MM.1S (cell line): ENCODE data around the gene ERVK3-1.

Experiments
- DNase-seq: peaks from one replicate; pipeline ENCODE4 v3.0.0-alpha.2; 2015
- H2AFZ ChIP-seq: fragments of 300-600 bp; sonication (generic); 2 replicates; pipeline ENCODE4 v1.6.0; 2016; ENCODE audit warnings: antibody characterized with exemption, low read length
- H3F3A ChIP-seq: fragments of 300-600 bp; sonication (generic); 2 replicates; pipeline ENCODE4 v1.6.1; 2016; ENCODE audit warnings: mild to moderate bottlenecking, antibody characterized with exemption, low read length, moderate library complexity, mixed read lengths; ENCODE audit not compliant: insufficient read depth
- H3K27ac ChIP-seq: fragments of 300-600 bp; sonication (generic); 2 replicates; pipeline ENCODE4 v1.5.1; 2016; ENCODE audit warnings: mild to moderate bottlenecking, low read length
- H3K27me3 ChIP-seq: fragments of 300-600 bp; sonication (generic); replicated peaks from 2 replicates; pipeline ENCODE4 v1.6.0; 2016; ENCODE audit warnings: low read length; ENCODE audit not compliant: insufficient read depth
- H3K36me3 ChIP-seq: fragments of 300-600 bp; sonication (generic); replicated peaks from 2 replicates; pipeline ENCODE4 v1.6.1; 2016; ENCODE audit warnings: mild to moderate bottlenecking, low read length, mixed read lengths; ENCODE audit not compliant: insufficient read depth
- H3K4me1 ChIP-seq: fragments of 300-600 bp; sonication (generic); 2 replicates; pipeline ENCODE4 v1.6.1; 2016; ENCODE audit warnings: low read length, mixed read lengths
- H3K4me2 ChIP-seq: fragments of 300-600 bp; sonication (generic); 2 replicates; pipeline ENCODE4 v1.6.0; 2016; ENCODE audit warnings: low read depth, low read length
- H3K4me3 ChIP-seq: fragments of 300-600 bp; sonication (generic); 2 replicates; pipeline ENCODE4 v1.5.1; 2016; ENCODE audit warnings: low read length, mixed read lengths
- H3K79me2 ChIP-seq: fragments of 300-600 bp; sonication (generic); 2 replicates; pipeline ENCODE4 v1.6.1; 2016; ENCODE audit warnings: mixed run types, low read length, mixed read lengths
- H3K9ac ChIP-seq: fragments of 300-600 bp; sonication (generic); 2 replicates; pipeline ENCODE4 v1.6.1; 2016; ENCODE audit warnings: low read length, mixed read lengths
- H3K9me2 ChIP-seq: fragments of 300-600 bp; sonication (generic); replicated peaks from 2 replicates; pipeline ENCODE4 v1.6.1; 2016; ENCODE audit warnings: mild to moderate bottlenecking, low read length, mixed read lengths; ENCODE audit not compliant: insufficient read depth
- H3K9me3 ChIP-seq: fragments of 300-600 bp; sonication (generic); replicated peaks from 2 replicates; pipeline ENCODE4 v1.6.1; 2016; ENCODE audit warnings: mild to moderate bottlenecking, low read length, mixed read lengths; ENCODE audit not compliant: insufficient read depth
- H4K20me1 ChIP-seq: fragments of 300-600 bp; sonication (generic); 2 replicates; pipeline ENCODE4 v1.6.1; 2016; ENCODE audit warnings: mild to moderate bottlenecking, low read length, moderate library complexity, mixed read lengths; ENCODE audit not compliant: insufficient read depth
- EZH2 ChIP-seq: fragments of 300-600 bp; sonication (generic); optimal IDR thresholded peaks from 2 replicates; pipeline ENCODE3; 2017; ENCODE audit warnings: low read depth, mild to moderate bottlenecking, antibody characterized with exemption, low read length, mixed read lengths
- EZH2phosphoT487 ChIP-seq: fragments of 300-600 bp; sonication (generic); IDR thresholded peaks from 2 replicates; pipeline ENCODE4 v1.6.1; 2018; ENCODE audit warnings: antibody characterized with exemption, low read length
- TF ChIP-seq, protein P1 (sequence below): fragments of 300-600 bp; sonication (generic); IDR thresholded peaks from 2 replicates; pipeline ENCODE4 v1.5.1; 2016; ENCODE audit warnings: antibody characterized with exemption, low read length, mixed read lengths

Gene ERVK3-1

DNA sequence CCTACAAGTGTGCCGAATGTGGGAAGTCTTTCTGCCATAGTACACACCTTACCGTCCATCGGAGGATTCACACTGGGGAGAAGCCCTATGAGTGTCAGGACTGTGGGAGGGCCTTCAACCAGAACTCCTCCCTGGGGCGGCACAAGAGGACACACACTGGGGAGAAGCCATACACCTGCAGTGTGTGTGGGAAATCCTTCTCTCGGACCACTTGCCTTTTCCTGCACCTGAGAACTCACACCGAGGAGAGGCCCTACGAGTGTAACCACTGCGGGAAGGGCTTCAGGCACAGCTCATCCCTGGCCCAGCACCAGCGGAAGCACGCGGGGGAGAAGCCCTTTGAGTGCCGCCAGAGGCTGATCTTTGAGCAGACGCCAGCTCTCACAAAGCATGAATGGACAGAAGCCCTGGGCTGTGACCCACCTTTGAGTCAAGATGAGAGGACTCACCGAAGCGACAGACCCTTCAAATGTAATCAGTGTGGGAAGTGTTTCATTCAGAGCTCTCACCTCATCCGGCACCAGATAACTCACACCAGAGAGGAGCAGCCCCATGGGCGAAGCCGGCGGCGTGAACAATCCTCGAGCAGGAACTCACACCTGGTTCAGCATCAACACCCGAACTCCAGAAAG, 10.3 kb upstream of the ERVK3-1 start:
- TF ChIP-seq, protein P1, sequence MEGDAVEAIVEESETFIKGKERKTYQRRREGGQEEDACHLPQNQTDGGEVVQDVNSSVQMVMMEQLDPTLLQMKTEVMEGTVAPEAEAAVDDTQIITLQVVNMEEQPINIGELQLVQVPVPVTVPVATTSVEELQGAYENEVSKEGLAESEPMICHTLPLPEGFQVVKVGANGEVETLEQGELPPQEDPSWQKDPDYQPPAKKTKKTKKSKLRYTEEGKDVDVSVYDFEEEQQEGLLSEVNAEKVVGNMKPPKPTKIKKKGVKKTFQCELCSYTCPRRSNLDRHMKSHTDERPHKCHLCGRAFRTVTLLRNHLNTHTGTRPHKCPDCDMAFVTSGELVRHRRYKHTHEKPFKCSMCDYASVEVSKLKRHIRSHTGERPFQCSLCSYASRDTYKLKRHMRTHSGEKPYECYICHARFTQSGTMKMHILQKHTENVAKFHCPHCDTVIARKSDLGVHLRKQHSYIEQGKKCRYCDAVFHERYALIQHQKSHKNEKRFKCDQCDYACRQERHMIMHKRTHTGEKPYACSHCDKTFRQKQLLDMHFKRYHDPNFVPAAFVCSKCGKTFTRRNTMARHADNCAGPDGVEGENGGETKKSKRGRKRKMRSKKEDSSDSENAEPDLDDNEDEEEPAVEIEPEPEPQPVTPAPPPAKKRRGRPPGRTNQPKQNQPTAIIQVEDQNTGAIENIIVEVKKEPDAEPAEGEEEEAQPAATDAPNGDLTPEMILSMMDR = no peak
- TF ChIP-seq EZH2phosphoT487 = no peak
- TF ChIP-seq EZH2 = no peak
- Histone ChIP-seq H3K79me2 (no peaks in the 10 kb centered on the region), H3K9me2 (no peaks in the 10 kb centered on the region), H3K9ac (no peak overlapping the region), H3F3A (no peaks in the 10 kb centered on the region), H3K27me3 (no peaks in the 10 kb centered on the region), H3K27ac (no peak overlapping the region), H3K4me1 (no peaks in the 10 kb centered on the region), H2AFZ (no peak overlapping the region), H3K4me3 (no peak overlapping the region), H3K36me3 (no peaks in the 10 kb centered on the region), H3K4me2 (no peak overlapping the region), H3K9me3 (no peaks in the 10 kb centered on the region), H4K20me1 (no peaks in the 10 kb centered on the region)
- no peak for DNase-seq

DNA sequence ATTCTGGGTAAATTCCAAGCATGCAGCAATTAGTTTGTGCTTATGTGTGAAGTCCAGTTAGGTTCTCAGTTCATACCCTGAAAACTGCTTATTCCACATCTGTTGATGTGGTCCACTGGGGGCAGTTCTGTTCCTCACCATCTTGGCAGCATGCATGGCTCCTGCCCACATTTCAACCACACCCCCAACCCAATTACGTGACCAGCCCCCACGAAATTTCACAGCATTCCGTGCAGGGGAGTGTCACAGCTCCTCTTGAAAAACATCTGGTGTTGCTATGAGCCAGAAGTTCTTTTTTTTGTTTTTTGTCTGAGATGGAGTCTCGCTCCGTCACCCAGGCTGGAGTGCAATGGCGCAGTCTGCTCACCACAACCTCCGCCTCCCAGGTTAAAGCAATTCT, 9.1 kb upstream of the ERVK3-1 start:
- H3K9me2 ChIP-seq = no peaks in the 10 kb centered on the region
- no peak overlapping the region for H3K4me2 ChIP-seq
- no peaks in the 10 kb centered on the region for H3K36me3 ChIP-seq
- H3F3A ChIP-seq = no peaks in the 10 kb centered on the region
- H3K9ac ChIP-seq = no peak overlapping the region
- no peak for DNase-seq
- H4K20me1 ChIP-seq = no peaks in the 10 kb centered on the region
- H3K79me2 ChIP-seq = no peaks in the 10 kb centered on the region
- no peak overlapping the region for H2AFZ ChIP-seq
- no peak overlapping the region for H3K27ac ChIP-seq
- H3K4me1 ChIP-seq = no peaks in the 10 kb centered on the region
- TF ChIP-seq, protein P1 = no peak
- TF ChIP-seq EZH2 (no peak), EZH2phosphoT487 (no peak)
- H3K9me3 ChIP-seq = no peaks in the 10 kb centered on the region
- no peaks in the 10 kb centered on the region for H3K27me3 ChIP-seq
- H3K4me3 ChIP-seq = no peak overlapping the region

DNA sequence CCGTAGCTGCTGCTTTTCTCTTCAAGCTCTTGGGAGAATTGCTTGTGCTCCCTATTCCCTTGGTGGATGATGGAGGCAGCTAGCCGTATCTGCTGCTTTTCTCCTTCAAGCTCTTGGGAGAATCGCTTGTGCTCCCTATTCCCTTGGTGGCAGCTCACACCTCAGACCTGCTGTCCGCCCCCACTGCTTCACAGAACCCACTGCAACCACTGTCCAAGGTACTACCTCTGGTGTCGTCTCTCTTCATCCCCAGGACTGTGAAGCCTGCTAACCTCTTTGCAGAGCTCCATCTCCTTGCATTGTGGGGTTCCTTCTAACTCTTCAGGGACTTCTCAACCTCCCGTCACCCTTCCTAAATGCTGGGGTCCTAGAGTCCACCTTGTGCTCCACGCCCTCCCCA, 4.6 kb upstream of the ERVK3-1 start:
- H3K36me3 ChIP-seq = no peaks in the 10 kb centered on the region

More for the DNA sequence above, 4.6 kb upstream of the ERVK3-1 start:
- H3K9me2 ChIP-seq = no peaks in the 10 kb centered on the region
- H3K79me2 ChIP-seq = peaks cover 3% of the 10 kb centered on the region
- DNase-seq = no peak
- no peak overlapping the region for H3K9ac ChIP-seq
- no peak overlapping the region for H3K4me3 ChIP-seq
- H2AFZ ChIP-seq = no peak overlapping the region
- H3K4me2 ChIP-seq = no peak overlapping the region
- no peaks in the 10 kb centered on the region for H4K20me1 ChIP-seq
- TF ChIP-seq EZH2phosphoT487 = no peak
- TF ChIP-seq EZH2 = no peak
- TF ChIP-seq, protein P1 = no peak
- no peak overlapping the region for H3K27ac ChIP-seq
- H3K4me1 ChIP-seq = no peaks in the 10 kb centered on the region
- H3F3A ChIP-seq = no peaks in the 10 kb centered on the region
- no peaks in the 10 kb centered on the region for H3K27me3 ChIP-seq
- H3K9me3 ChIP-seq = no peaks in the 10 kb centered on the region
